Endothelial cell of umbilical vein (primary cell): Measurements from ENCODE around the gene DIP2C.

Experiments
- CTCF ChIP-seq, 2 donors: IDR thresholded peaks; 1 replicate in 1 of 2; 2 replicates in 1 of 2; pipeline ENCODE4 v1.5.1; 2011; ENCODE audit warnings: low read length in 2 of 2, mild to moderate bottlenecking in 2 of 2, moderate library complexity in 2 of 2, control low read depth in 1 of 2, inconsistent platforms in 1 of 2, low read depth in 1 of 2; ENCODE audit not compliant: insufficient read depth in 1 of 2; ENCODE audit errors: extremely low read depth in 1 of 2
- JUN ChIP-seq: IDR thresholded peaks from 2 replicates; pipeline ENCODE4 v1.6.1; 2011; ENCODE audit warnings: borderline replicate concordance, low read depth; ENCODE audit not compliant: insufficient read length, insufficient read depth
- POLR2A ChIP-seq: IDR thresholded peaks from 2 replicates; pipeline ENCODE4 v1.6.1; 2012; ENCODE audit warnings: low read depth, mild to moderate bottlenecking, control low read depth, low read length
- POLR2AphosphoS5 ChIP-seq: IDR thresholded peaks from 2 replicates; pipeline ENCODE4 v1.6.1; 2012; ENCODE audit warnings: low read depth, mild to moderate bottlenecking, control low read depth, low read length, moderate library complexity; ENCODE audit not compliant: insufficient read depth
- TF ChIP-seq, protein P1 (sequence below): IDR thresholded peaks from 2 replicates; pipeline ENCODE4 v1.6.1; 2011; ENCODE audit not compliant: insufficient read depth, insufficient read length

DNA sequence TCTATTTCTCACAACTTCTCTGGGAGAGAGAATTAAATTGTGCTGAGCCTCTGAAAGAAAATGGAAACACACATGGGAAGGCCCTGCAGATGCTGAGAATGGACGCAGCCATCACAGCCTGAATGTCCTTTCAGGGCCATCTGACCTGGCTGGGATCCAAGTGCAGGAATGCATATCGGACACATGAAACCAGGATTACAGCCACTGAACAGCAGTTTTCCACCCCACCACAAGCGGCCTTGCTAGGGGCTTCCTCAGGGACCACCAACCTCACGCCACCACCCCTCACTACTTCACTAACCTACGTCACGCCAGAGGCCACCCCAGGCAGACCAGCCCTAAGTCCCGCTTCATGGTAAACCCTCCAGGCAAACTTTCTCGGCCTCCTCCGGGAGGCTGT is 103.3 kb downstream of the DIP2C start:
- TF ChIP-seq POLR2A (no peak), CTCF (IDR thresholded peaks at IDR 0.05; ENCODE audit: extremely low read depth in 1 of 2, insufficient read depth in 1 of 2, low read depth in 1 of 2, low read length in 2 of 2) (no peak), JUN (no peak), POLR2AphosphoS5 (no peak)
- TF ChIP-seq, protein P1, sequence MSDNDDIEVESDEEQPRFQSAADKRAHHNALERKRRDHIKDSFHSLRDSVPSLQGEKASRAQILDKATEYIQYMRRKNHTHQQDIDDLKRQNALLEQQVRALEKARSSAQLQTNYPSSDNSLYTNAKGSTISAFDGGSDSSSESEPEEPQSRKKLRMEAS = no peak
